ENCODE results near the gene ASB10. TPM values are rescaled to one million over a fixed set of nuclear protein-coding genes. Genes with fewer than 3 reads are reported as not detected.

The ASB10 gene
- total and polyA plus RNA-seq, 4 donors = not detected

DNA sequence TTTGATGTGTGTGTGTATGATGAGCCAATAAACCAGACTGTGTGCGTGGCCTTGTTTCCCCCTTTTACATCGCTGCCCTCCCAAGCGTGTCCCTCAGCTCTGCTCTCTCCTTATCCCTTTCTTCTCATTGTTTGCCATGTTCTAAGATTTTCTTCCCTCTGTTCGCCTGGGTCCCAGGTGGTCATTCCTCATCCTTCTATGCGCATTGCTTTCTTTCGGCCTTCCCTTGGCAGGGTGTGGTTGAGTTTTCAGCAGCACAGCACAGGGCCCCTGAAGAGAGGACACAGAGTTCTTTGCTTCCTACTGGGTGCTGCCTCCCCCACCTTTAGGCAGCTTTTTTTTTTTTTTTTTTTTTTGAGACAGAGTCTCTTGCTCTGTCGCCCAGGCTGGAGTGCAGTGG is 42.7 kb downstream of the ASB10 start:
- H3K9me3 ChIP-seq (ENCODE audit: control insufficient read depth in 4 of 4, low read length in 3 of 4) = no peaks in the 10 kb centered on the region
- peaks cover 8 to 47% (median 17%) of the 10 kb centered on the region in 4 donors for H3K36me3 ChIP-seq (ENCODE audit: control insufficient read depth in 4 of 4, insufficient read depth in 3 of 4, low read depth in 1 of 4, low read length in 3 of 4)
- DNase-seq (ENCODE audit: low spot score) = no peak
- no peak overlapping the region for H3K27ac ChIP-seq (ENCODE audit: low read depth in 1 of 2, low read length in 2 of 2)
- H3K9ac ChIP-seq (ENCODE audit: low read depth in 1 of 2, low read length in 2 of 2) = no peak overlapping the region
- TF ChIP-seq EGR1 (IDR thresholded peaks at IDR 0.05; ENCODE audit: low read depth in 2 of 2) (no peak), HNF4G (IDR thresholded peaks at IDR 0.05) (no peak), FOXA2 (IDR thresholded peaks at IDR 0.05) (no peak), RXRA (IDR thresholded peaks at IDR 0.05) (no peak), FOXA1 (IDR thresholded peaks at IDR 0.05) (no peak), MAX (IDR thresholded peaks at IDR 0.05) (no peak), HNF4A (conservative IDR thresholded peaks at IDR 0.05) (no peak), NR2F2 (IDR thresholded peaks at IDR 0.05) (no peak), REST (IDR thresholded peaks at IDR 0.05) (no peak), TAF1 (conservative IDR thresholded peaks at IDR 0.05) (no peak), GABPA (IDR thresholded peaks at IDR 0.05 in 1 of 2, conservative IDR thresholded peaks at IDR 0.05 in 1 of 2) (no peak)
- TF ChIP-seq, protein P1, sequence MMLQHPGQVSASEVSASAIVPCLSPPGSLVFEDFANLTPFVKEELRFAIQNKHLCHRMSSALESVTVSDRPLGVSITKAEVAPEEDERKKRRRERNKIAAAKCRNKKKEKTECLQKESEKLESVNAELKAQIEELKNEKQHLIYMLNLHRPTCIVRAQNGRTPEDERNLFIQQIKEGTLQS (IDR thresholded peaks at IDR 0.05) = no peak
- 96% methylated on average over 7 of the region's 7 CpGs for WGBS
- no peaks in the 10 kb centered on the region for H3K4me1 ChIP-seq (ENCODE audit: control insufficient read depth in 4 of 4, insufficient read depth in 4 of 4, low read length in 3 of 4)
- H3K27me3 ChIP-seq (ENCODE audit: control insufficient read depth in 4 of 4, insufficient read depth in 4 of 4, low read length in 3 of 4) = no peaks in the 10 kb centered on the region
- no peak overlapping the region for H3K4me3 ChIP-seq (ENCODE audit: low read depth in 1 of 3, low read length in 3 of 3)

GRCh38 chr7:151143261-151144015 is 43.6 kb downstream of the ASB10 start:
- Histone ChIP-seq H3K27me3 (ENCODE audit: control insufficient read depth in 4 of 4, insufficient read depth in 4 of 4, low read length in 3 of 4) (no peaks in the 10 kb centered on the region), H3K36me3 (ENCODE audit: control insufficient read depth in 4 of 4, insufficient read depth in 3 of 4, low read depth in 1 of 4, low read length in 3 of 4) (peaks cover 9 to 49% (median 17%) of the 10 kb centered on the region in 4 donors), H3K9ac (ENCODE audit: low read depth in 1 of 2, low read length in 2 of 2) (no peak overlapping the region), H3K4me3 (ENCODE audit: low read depth in 1 of 3, low read length in 3 of 3) (no peak overlapping the region), H3K4me1 (ENCODE audit: control insufficient read depth in 4 of 4, insufficient read depth in 4 of 4, low read length in 3 of 4) (no peaks in the 10 kb centered on the region), H3K9me3 (ENCODE audit: control insufficient read depth in 4 of 4, low read length in 3 of 4) (no peaks in the 10 kb centered on the region), H3K27ac (ENCODE audit: low read depth in 1 of 2, low read length in 2 of 2) (no peak overlapping the region)
- no peak for TF ChIP-seq HNF4G (IDR thresholded peaks at IDR 0.05)
- no peak for TF ChIP-seq FOXA2 (IDR thresholded peaks at IDR 0.05)
- TF ChIP-seq NR2F2 (IDR thresholded peaks at IDR 0.05) = no peak
- TF ChIP-seq REST (IDR thresholded peaks at IDR 0.05) = no peak
- TF ChIP-seq HNF4A (conservative IDR thresholded peaks at IDR 0.05) = no peak
- no peak for TF ChIP-seq TAF1 (conservative IDR thresholded peaks at IDR 0.05)
- TF ChIP-seq MAX (IDR thresholded peaks at IDR 0.05) = no peak
- TF ChIP-seq YY1 (IDR thresholded peaks at IDR 0.05) = no peak
- TF ChIP-seq JUND (IDR thresholded peaks at IDR 0.05) = no peak
- TF ChIP-seq RAD21 (IDR thresholded peaks at IDR 0.05) = no peak
- no peak for TF ChIP-seq EGR1 (IDR thresholded peaks at IDR 0.05; ENCODE audit: low read depth in 2 of 2)
- no peak for TF ChIP-seq FOXA1 (IDR thresholded peaks at IDR 0.05)
- 90% methylated on average over 25 of the region's 25 CpGs for WGBS
- DNase-seq (ENCODE audit: low spot score) = no peak

Data from liver (tissue), 9 donors.